CD4-positive, alpha-beta T cell treated with Interleukin-6 at 100 ng/mL for 8 hours (primary cell): ENCODE results near the gene DMD.
"Not testable (repeated sequence)": the region's sequence is repeated elsewhere in the genome, so short reads cannot be mapped to it uniquely, and the experiment has no call there.

Experiments
- DNase-seq: peaks from one replicate; pipeline ENCODE4 v3.0.0-alpha.2; 2020; ENCODE audit warnings: mixed read lengths, low spot score

DMD gene

GRCh38 chrX:31593353-31593752, 1618.0 kb downstream of the DMD start:
- DNase-seq, result no peak

- no peak for DNase-seq
These were observed 1620.0 kb downstream of the DMD start for GRCh38 chrX:31591355-31591754.

GRCh38 chrX:31590581-31591114, 1620.7 kb downstream of the DMD start:
- no peak for DNase-seq

GRCh38 chrX:31589503-31589902, 1621.8 kb downstream of the DMD start:
- DNase-seq, result no peak

GRCh38 chrX:31588355-31588754, 1623.0 kb downstream of the DMD start:
- DNase-seq, result no peak

- DNase-seq, result not testable (repeated sequence)
These were observed 1627.5 kb downstream of the DMD start for GRCh38 chrX:31583892-31584291.

GRCh38 chrX:31580726-31581125, 1630.6 kb downstream of the DMD start:
- DNase-seq, result no peak

GRCh38 chrX:31580227-31580626, 1631.1 kb downstream of the DMD start:
- no peak for DNase-seq

GRCh38 chrX:31572360-31572759, 1639.0 kb downstream of the DMD start:
- DNase-seq, result no peak

GRCh38 chrX:31570658-31571057, 1640.7 kb downstream of the DMD start:
- DNase-seq, result no peak

GRCh38 chrX:31563792-31564191, 1647.6 kb downstream of the DMD start:
- no peak for DNase-seq

- DNase-seq, result no peak
These were observed 1655.8 kb downstream of the DMD start for GRCh38 chrX:31555506-31555905.

- DNase-seq, result no peak
These were observed 1659.4 kb downstream of the DMD start for GRCh38 chrX:31551913-31552312.

GRCh38 chrX:31550158-31550557, 1661.2 kb downstream of the DMD start:
- no peak for DNase-seq

GRCh38 chrX:31547816-31548215, 1663.5 kb downstream of the DMD start:
- no peak for DNase-seq

- DNase-seq, result no peak
These were observed 1663.9 kb downstream of the DMD start for GRCh38 chrX:31547416-31547815.

- no peak for DNase-seq
These were observed 1665.2 kb downstream of the DMD start for GRCh38 chrX:31546126-31546525.

- DNase-seq, result no peak
These were observed 1665.6 kb downstream of the DMD start for GRCh38 chrX:31545726-31546125.

- no peak for DNase-seq
These were observed 1666.2 kb downstream of the DMD start for GRCh38 chrX:31545191-31545590.

- DNase-seq, result no peak
These were observed 1667.7 kb downstream of the DMD start for GRCh38 chrX:31543634-31544033.

GRCh38 chrX:31542566-31542965, 1668.8 kb downstream of the DMD start:
- DNase-seq, result no peak

- no peak for DNase-seq
These were observed 1671.0 kb downstream of the DMD start for GRCh38 chrX:31540313-31540712.

GRCh38 chrX:31527455-31528126, 1683.8 kb downstream of the DMD start:
- DNase-seq, result no peak

GRCh38 chrX:31523884-31524536, 1687.3 kb downstream of the DMD start:
- no peak for DNase-seq
